Osteoblast (primary cell): Measurements from ENCODE around the gene TTC28. TPM values are rescaled to one million over a fixed set of nuclear protein-coding genes. Genes with fewer than 3 reads are reported as not detected.
A peak's percentile ranks its signal among the peaks of the same experiment; 100 is the strongest.

ENCODE experiments used
- DNase-seq: peaks from one replicate; pipeline ENCODE4 v3.0.0; 2011; ENCODE audit warnings: low spot score, mixed read lengths; ENCODE audit not compliant: insufficient read length; ENCODE audit errors: missing footprints
- H2AFZ ChIP-seq: 2 replicates; pipeline ENCODE4 v1.6.0; 2011; ENCODE audit warnings: mild to moderate bottlenecking, low read length
- H3K27ac ChIP-seq: 2 replicates; pipeline ENCODE4 v1.5.1; 2011; ENCODE audit warnings: mild to moderate bottlenecking, low read depth, low read length, moderate library complexity
- H3K27me3 ChIP-seq: 2 replicates; pipeline ENCODE4 v1.6.0; 2012; ENCODE audit warnings: mild to moderate bottlenecking, control low read depth, inconsistent platforms, low read length, moderate library complexity; ENCODE audit not compliant: insufficient read depth
- H3K36me3 ChIP-seq: 2 replicates; pipeline ENCODE4 v1.5.1; 2011; ENCODE audit warnings: mild to moderate bottlenecking, low read length, control low read depth, moderate library complexity; ENCODE audit not compliant: insufficient read depth
- H3K4me1 ChIP-seq: 2 replicates; pipeline ENCODE4 v1.5.1; 2011; ENCODE audit warnings: mild to moderate bottlenecking, low read length, control low read depth, moderate library complexity; ENCODE audit not compliant: insufficient read depth
- H3K4me2 ChIP-seq: 2 replicates; pipeline ENCODE4 v1.6.0; 2011; ENCODE audit warnings: mild to moderate bottlenecking, low read length; ENCODE audit not compliant: insufficient read depth
- H3K4me3 ChIP-seq: fragments of 200-600 bp; sonication (generic); 3 replicates; pipeline ENCODE4 v1.5.1; 2012; ENCODE audit warnings: mild to moderate bottlenecking, low read length, inconsistent platforms; ENCODE audit not compliant: insufficient read depth
- H3K79me2 ChIP-seq: 2 replicates; pipeline ENCODE4 v1.6.0; 2012; ENCODE audit warnings: mild to moderate bottlenecking, low read length, control low read depth, inconsistent platforms; ENCODE audit not compliant: insufficient read depth
- H3K9me3 ChIP-seq: 2 replicates; pipeline ENCODE4 v1.5.1; 2011; ENCODE audit warnings: low read depth, low read length, control low read depth
- H4K20me1 ChIP-seq: 2 replicates; pipeline ENCODE4 v1.6.0; 2012; ENCODE audit warnings: mild to moderate bottlenecking, low read length, control low read depth; ENCODE audit not compliant: insufficient read depth
- total RNA-seq: library from RNA; depleted of rRNA; stranded (reverse); fragments of >200 nt; gene quantifications from 2 replicates; pipeline ENCODE4 v1.2.3, GENCODE V29; 2012
- TF ChIP-seq, protein P1 (sequence below): IDR thresholded peaks from 2 replicates; pipeline ENCODE4 v1.5.1; 2011; ENCODE audit warnings: mild to moderate bottlenecking, low read depth, low read length, moderate library complexity; ENCODE audit errors: extremely low read depth

The TTC28 gene
- total RNA-seq, 1 donor = 48.1 TPM

DNA sequence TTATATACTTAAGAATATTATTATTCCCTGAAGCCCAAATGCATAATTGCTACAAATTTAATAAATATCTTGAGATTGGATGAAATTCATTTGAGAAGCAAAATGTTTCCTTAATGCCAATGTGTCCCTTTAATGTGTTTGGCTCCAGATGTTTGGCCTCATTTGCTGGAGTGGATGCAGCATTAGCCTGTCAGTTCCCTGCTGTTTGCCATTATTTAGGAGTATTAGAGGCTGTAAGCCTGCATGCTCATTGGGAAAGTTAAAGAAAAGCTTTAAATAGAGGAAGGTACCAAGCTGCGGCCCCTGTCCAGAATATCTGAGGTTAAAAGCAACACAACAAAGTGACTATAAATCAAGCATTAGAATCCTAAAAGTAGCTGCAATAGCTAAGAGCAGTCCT, 705.8 kb downstream of the TTC28 start:
- Histone ChIP-seq H3K27me3 (no peaks in the 10 kb centered on the region), H3K4me3 (no peak overlapping the region), H3K79me2 (no peaks in the 10 kb centered on the region), H3K4me2 (no peak overlapping the region), H3K27ac (no peak overlapping the region), H4K20me1 (no peaks in the 10 kb centered on the region), H3K36me3 (no peaks in the 10 kb centered on the region), H3K4me1 (peaks cover 7% of the 10 kb centered on the region), H2AFZ (no peak overlapping the region), H3K9me3 (no peaks in the 10 kb centered on the region)
- DNase-seq = no peak
- TF ChIP-seq, protein P1, sequence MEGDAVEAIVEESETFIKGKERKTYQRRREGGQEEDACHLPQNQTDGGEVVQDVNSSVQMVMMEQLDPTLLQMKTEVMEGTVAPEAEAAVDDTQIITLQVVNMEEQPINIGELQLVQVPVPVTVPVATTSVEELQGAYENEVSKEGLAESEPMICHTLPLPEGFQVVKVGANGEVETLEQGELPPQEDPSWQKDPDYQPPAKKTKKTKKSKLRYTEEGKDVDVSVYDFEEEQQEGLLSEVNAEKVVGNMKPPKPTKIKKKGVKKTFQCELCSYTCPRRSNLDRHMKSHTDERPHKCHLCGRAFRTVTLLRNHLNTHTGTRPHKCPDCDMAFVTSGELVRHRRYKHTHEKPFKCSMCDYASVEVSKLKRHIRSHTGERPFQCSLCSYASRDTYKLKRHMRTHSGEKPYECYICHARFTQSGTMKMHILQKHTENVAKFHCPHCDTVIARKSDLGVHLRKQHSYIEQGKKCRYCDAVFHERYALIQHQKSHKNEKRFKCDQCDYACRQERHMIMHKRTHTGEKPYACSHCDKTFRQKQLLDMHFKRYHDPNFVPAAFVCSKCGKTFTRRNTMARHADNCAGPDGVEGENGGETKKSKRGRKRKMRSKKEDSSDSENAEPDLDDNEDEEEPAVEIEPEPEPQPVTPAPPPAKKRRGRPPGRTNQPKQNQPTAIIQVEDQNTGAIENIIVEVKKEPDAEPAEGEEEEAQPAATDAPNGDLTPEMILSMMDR = no peak

DNA sequence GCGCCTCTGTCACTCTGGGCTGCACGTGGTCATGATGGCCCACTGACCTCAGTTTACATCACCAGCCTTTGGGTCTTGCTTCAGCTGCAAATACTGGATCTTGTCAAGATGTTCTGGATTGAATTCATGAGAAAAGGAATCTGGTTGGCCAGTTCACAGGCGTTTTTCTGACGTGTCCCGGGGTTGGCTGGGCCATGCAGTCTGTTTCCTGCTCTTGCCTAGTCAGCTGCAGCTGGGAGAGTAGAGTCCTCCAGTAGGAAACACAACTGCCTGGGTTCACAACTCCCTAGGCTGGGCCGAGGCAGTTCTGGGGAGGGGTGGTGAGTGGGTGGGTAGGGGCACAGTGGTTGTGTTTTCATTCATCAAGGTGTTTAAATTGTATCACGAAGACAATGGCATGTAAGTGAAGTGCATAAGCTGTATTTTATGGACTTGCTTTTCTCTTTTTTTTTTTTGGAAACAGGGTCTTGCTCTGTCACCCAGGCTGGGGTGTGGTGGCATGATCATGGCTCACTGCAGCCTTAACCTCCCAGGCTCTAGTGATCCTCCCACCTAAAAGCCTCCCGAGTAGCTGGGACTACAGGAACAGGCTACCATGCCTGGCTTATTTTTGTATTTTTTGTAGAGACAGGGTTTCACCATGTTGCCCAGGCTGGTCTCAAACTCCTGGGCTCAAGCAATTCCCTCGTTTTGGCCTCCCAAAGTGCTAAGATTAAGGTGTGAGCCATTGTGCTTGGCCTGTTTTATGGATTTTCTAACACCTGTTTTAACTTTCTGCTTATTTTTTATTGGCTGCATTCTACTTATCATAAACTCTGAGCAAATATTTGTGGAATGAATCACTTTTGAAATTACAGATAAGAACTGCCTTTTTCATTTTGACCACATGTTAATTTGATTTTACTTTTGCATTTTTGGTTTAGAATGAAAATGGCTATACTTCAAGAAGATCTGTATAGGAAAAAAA, 706.6 kb downstream of the TTC28 start:
- H3K27me3 ChIP-seq = no peaks in the 10 kb centered on the region
- no peaks in the 10 kb centered on the region for H3K79me2 ChIP-seq
- H4K20me1 ChIP-seq = no peaks in the 10 kb centered on the region
- H3K36me3 ChIP-seq = no peaks in the 10 kb centered on the region
- H3K27ac ChIP-seq = no peak overlapping the region
- TF ChIP-seq, protein P1 = no peak
- no peaks in the 10 kb centered on the region for H3K9me3 ChIP-seq
- no peak overlapping the region for H2AFZ ChIP-seq
- no peak overlapping the region for H3K4me3 ChIP-seq
- H3K4me2 ChIP-seq = no peak overlapping the region
- DNase-seq = no peak
- H3K4me1 ChIP-seq = peaks cover 7% of the 10 kb centered on the region

DNA sequence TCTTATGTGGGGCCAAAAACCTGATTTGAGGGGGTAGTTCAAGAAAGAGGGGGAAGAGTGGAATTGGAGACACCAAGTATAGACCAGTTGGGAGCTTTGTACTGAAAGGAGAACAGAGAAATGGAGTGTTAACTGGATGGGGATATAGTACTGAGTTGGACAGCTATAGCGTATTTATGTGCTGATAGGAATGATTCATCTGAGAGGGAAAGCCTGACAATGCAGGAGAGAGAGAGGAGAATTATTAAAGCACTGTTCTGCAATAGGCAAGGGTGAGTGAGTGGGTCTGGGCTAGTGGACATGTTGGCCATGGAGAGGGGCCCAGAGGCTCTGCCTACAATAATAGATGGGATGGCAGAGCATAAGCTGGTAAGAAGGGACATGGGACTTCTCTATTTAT, 707.7 kb downstream of the TTC28 start:
- H3K4me3 ChIP-seq = no peak overlapping the region
- H3K9me3 ChIP-seq = no peaks in the 10 kb centered on the region
- H2AFZ ChIP-seq = no peak overlapping the region
- peak; percentile 60 for DNase-seq
- H3K27ac ChIP-seq = no peak overlapping the region
- no peak overlapping the region for H3K4me2 ChIP-seq
- H3K36me3 ChIP-seq = no peaks in the 10 kb centered on the region
- TF ChIP-seq, protein P1 = no peak
- no peaks in the 10 kb centered on the region for H4K20me1 ChIP-seq
- H3K27me3 ChIP-seq = no peaks in the 10 kb centered on the region
- H3K4me1 ChIP-seq = peaks cover 7% of the 10 kb centered on the region
- H3K79me2 ChIP-seq = no peaks in the 10 kb centered on the region

DNA sequence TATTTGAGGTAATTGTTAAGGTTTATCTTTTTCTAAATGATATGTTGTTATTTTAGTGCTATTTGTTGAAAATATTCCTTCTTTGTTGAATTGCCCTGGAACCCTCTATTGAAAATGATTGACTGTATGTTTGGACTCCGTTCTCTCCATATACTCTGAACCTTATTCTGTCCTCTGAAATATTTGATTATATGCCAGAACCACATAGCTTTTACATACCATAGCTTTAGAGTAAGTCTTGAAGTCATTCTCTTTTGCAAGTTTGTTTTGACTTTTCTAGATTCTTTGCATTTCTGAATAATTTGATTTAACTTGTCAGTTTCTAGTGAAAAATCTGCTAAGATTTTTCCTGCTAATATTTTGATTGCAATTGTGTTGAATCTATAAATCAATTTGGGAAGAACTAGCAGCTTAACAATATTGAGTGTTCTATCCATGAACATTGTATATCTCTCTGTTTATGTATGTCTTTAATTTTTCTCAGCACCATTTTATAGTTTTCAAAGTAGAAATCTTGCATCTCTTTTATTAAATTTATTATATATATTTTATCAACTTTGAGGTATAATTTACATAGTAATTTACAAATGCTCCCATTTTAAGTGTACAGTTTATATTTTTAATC, 708.9 kb downstream of the TTC28 start:
- no peak overlapping the region for H2AFZ ChIP-seq
- H3K27ac ChIP-seq = no peak overlapping the region
- H3K36me3 ChIP-seq = no peaks in the 10 kb centered on the region
- no peak overlapping the region for H3K4me2 ChIP-seq
- H3K9me3 ChIP-seq = no peaks in the 10 kb centered on the region
- DNase-seq = no peak
- H3K79me2 ChIP-seq = no peaks in the 10 kb centered on the region
- H3K4me3 ChIP-seq = no peak overlapping the region
- H3K4me1 ChIP-seq = peaks cover 4% of the 10 kb centered on the region
- TF ChIP-seq, protein P1 = no peak
- H4K20me1 ChIP-seq = no peaks in the 10 kb centered on the region
- peaks cover 2% of the 10 kb centered on the region for H3K27me3 ChIP-seq
